Right cardiac atrium (tissue), 5 donors: ENCODE data around the gene GALM. TPM values are rescaled to one million over a fixed set of nuclear protein-coding genes. Genes with fewer than 3 reads are reported as not detected.
A peak's percentile ranks its signal among the peaks of the same experiment; 100 is the strongest.
"Not testable (repeated sequence)": the region's sequence is repeated elsewhere in the genome, so short reads cannot be mapped to it uniquely, and the experiment has no call there.

ENCODE experiments used
- ATAC-seq, 2 donors: fragments of 200-7000 bp; cut with Tn5 transposase; one replicate each; pipeline versions ENCODE4 v1.8.0 to v1.9.1; 2020; ENCODE audit warnings: moderate library complexity in 2 of 2, mild to moderate bottlenecking in 1 of 2
- DNase-seq, 3 donors: peaks; one replicate each; pipeline ENCODE4 v3.0.0-alpha.2; 2020
- H3K27ac ChIP-seq: one replicate; pipeline ENCODE4 v1.5.1; 2013; ENCODE audit warnings: mild to moderate bottlenecking, low read length, control low read depth, moderate library complexity
- H3K27me3 ChIP-seq: one replicate; pipeline ENCODE4 v1.6.1; 2013; ENCODE audit not compliant: control insufficient read depth, insufficient read depth
- H3K4me1 ChIP-seq: one replicate; pipeline ENCODE4 v1.6.1; 2013; ENCODE audit warnings: low read length; ENCODE audit not compliant: control insufficient read depth, insufficient read depth
- H3K4me3 ChIP-seq: one replicate; pipeline ENCODE4 v1.5.1; 2013; ENCODE audit warnings: low read length, control low read depth
- H3K9me3 ChIP-seq: one replicate; pipeline ENCODE4 v1.6.1; 2013; ENCODE audit warnings: low read length; ENCODE audit not compliant: control insufficient read depth
- WGBS: extraction: QIAGEN DNeasy Blood & Tissue Kit; methylation state at CpG from one replicate; pipeline ENCODE4 v1.1.7; 2013; 5-methylcytosine and 5-hydroxymethylcytosine counted together
- intact Hi-C, 4 donors: fragments of 100-400 bp; cut with DNase I; formaldehyde crosslinking; loops; one replicate each; pipeline versions ENCODE4 v1.11.0 to v1.14.0; 2022 to 2023
- polyA plus RNA-seq: library from polyadenylated mRNA; stranded (reverse); fragments of 200-250 nt; gene quantifications from one replicate; pipeline ENCODE4 v1.2.3, GENCODE V29; 2013
- total RNA-seq, 4 donors: library from RNA; stranded (reverse); fragmentation: NEBNext Ultra II Directional; extraction: Animal tissue kit (Norgen Biotek cat#: 25700); gene quantifications; one replicate each; pipeline ENCODE4 v1.2.1, GENCODE V29; 2021
- donor health status: healthy with polysubstance abuse.
- donor health status: DM: no; HTN: yes; CAD: no.
- donor health status: DM: no; HTN: no; CAD: no.
- donor health status: DM: no; HTN: yes; CAD: no; lungs with severe emphysema.
- donor health status: DM: yes; HTN: yes; CAD: no.

Gene GALM
- total and polyA plus RNA-seq, 5 donors: 11.4 to 23.0 (median 19.6) TPM

- H3K4me1 ChIP-seq: no peaks in the 10 kb centered on the region
- no peaks in the 10 kb centered on the region for H3K9me3 ChIP-seq
- no peak for DNase-seq
- no peak overlapping the region for H3K27ac ChIP-seq
- H3K4me3 ChIP-seq: no peak overlapping the region
- no peaks in the 10 kb centered on the region for H3K27me3 ChIP-seq
- intact Hi-C loops: loop anchor here in 1 of 4 donors (10.0 kb wide), 1 partner anchor 63 kb away; no protein-coding TSS in a partner anchor
- WGBS: 80% methylated on average over 3 of the region's 3 CpGs
- ATAC-seq: no peak
These were observed 4.6 kb upstream of the GALM start for GRCh38 chr2:38661306-38661705.

- Histone ChIP-seq H3K27me3 (no peaks in the 10 kb centered on the region), H3K4me3 (peak overlapping the region; percentile 67), H3K27ac (peak overlapping the region; percentile 86), H3K4me1 (no peaks in the 10 kb centered on the region), H3K9me3 (no peaks in the 10 kb centered on the region)
- peak; percentile 27 to 30 for ATAC-seq
- no peak for DNase-seq
- 3% methylated on average over 4 of the region's 4 CpGs for WGBS
- intact Hi-C loops: loop anchor here in 1 of 4 donors (5.0 to 10.0 kb wide), 2 partner anchors 58 to 64 kb away; partner anchors contain the start of gene HNRNPLL
These were observed 619 bp downstream of the GALM start for GRCh38 chr2:38666556-38666910.

- intact Hi-C loops: loop anchor here in 1 of 4 donors (5.0 to 10.0 kb wide), 2 partner anchors 57 to 66 kb away; partner anchors contain the start of gene HNRNPLL
- no peak overlapping the region for H3K27ac ChIP-seq
- no peaks in the 10 kb centered on the region for H3K9me3 ChIP-seq
- H3K4me1 ChIP-seq: no peaks in the 10 kb centered on the region
- WGBS: 95% methylated on average over 4 of the region's 4 CpGs
- DNase-seq (no peak), ATAC-seq (no peak)
- no peak overlapping the region for H3K4me3 ChIP-seq
- no peaks in the 10 kb centered on the region for H3K27me3 ChIP-seq
These were observed 2.2 kb downstream of the GALM start for GRCh38 chr2:38668092-38668491.

- ATAC-seq (no peak), DNase-seq (no peak)
- no peaks in the 10 kb centered on the region for H3K9me3 ChIP-seq
- no peaks in the 10 kb centered on the region for H3K4me1 ChIP-seq
- no peak overlapping the region for H3K27ac ChIP-seq
- H3K4me3 ChIP-seq: no peak overlapping the region
- intact Hi-C loops: loop anchor here in 1 of 4 donors (5.0 to 10.0 kb wide), 2 partner anchors 56 to 67 kb away; partner anchors contain the start of gene HNRNPLL
- WGBS: 93% methylated on average over 16 of the region's 16 CpGs
- H3K27me3 ChIP-seq: no peaks in the 10 kb centered on the region
These were observed 3.0 kb downstream of the GALM start for GRCh38 chr2:38668779-38669479.

GRCh38 chr2:38671303-38671702, 5.4 kb downstream of the GALM start:
- intact Hi-C loops: no loop called here
- DNase-seq: no peak
- no peak overlapping the region for H3K4me3 ChIP-seq
- ATAC-seq: no peak
- no peak overlapping the region for H3K27ac ChIP-seq
- no peaks in the 10 kb centered on the region for H3K9me3 ChIP-seq
- 83% methylated on average over 6 of the region's 6 CpGs for WGBS
- no peaks in the 10 kb centered on the region for H3K4me1 ChIP-seq
- no peaks in the 10 kb centered on the region for H3K27me3 ChIP-seq

- no peaks in the 10 kb centered on the region for H3K9me3 ChIP-seq
- no peak for DNase-seq
- no peak overlapping the region for H3K4me3 ChIP-seq
- WGBS: 80% methylated on average over 2 of the region's 2 CpGs
- H3K27ac ChIP-seq: no peak overlapping the region
- H3K4me1 ChIP-seq: no peaks in the 10 kb centered on the region
- intact Hi-C loops: no loop called here
- no peaks in the 10 kb centered on the region for H3K27me3 ChIP-seq
- ATAC-seq: no peak
These were observed 6.0 kb downstream of the GALM start for GRCh38 chr2:38671946-38672345.

GRCh38 chr2:38672445-38673391, 6.8 kb downstream of the GALM start:
- Histone ChIP-seq H3K4me3 (no peak overlapping the region), H3K27ac (no peak overlapping the region), H3K4me1 (no peaks in the 10 kb centered on the region), H3K27me3 (no peaks in the 10 kb centered on the region), H3K9me3 (no peaks in the 10 kb centered on the region)
- 92% methylated on average over 8 of the region's 8 CpGs for WGBS
- DNase-seq (no peak), ATAC-seq (no peak)
- intact Hi-C loops: no loop called here

GRCh38 chr2:38676681-38677080, 10.8 kb downstream of the GALM start:
- intact Hi-C loops: no loop called here
- 95% methylated on average over 6 of the region's 6 CpGs for WGBS
- ATAC-seq: no peak
- Histone ChIP-seq H3K27me3 (no peaks in the 10 kb centered on the region), H3K27ac (no peak overlapping the region), H3K4me1 (no peaks in the 10 kb centered on the region), H3K4me3 (no peak overlapping the region), H3K9me3 (no peaks in the 10 kb centered on the region)
- no peak for DNase-seq

- ATAC-seq, H3K27me3 ChIP-seq, intact Hi-C loops, H3K27ac ChIP-seq, DNase-seq, H3K4me1 ChIP-seq, H3K9me3 ChIP-seq, H3K4me3 ChIP-seq: not testable (repeated sequence)
- WGBS: 98% methylated on average over 5 of the region's 5 CpGs
These were observed 15.0 kb downstream of the GALM start for GRCh38 chr2:38680868-38681267.

GRCh38 chr2:38682008-38682575, 16.2 kb downstream of the GALM start:
- WGBS: 95% methylated on average over 2 of the region's 2 CpGs
- DNase-seq (no peak), ATAC-seq (no peak)
- Histone ChIP-seq H3K27me3 (no peaks in the 10 kb centered on the region), H3K9me3 (no peaks in the 10 kb centered on the region), H3K4me1 (no peaks in the 10 kb centered on the region), H3K27ac (no peak overlapping the region), H3K4me3 (no peak overlapping the region)
- intact Hi-C loops: no loop called here

GRCh38 chr2:38682620-38683019, 16.7 kb downstream of the GALM start:
- 92% methylated on average over 10 of the region's 10 CpGs for WGBS
- intact Hi-C loops, ATAC-seq, H3K9me3 ChIP-seq, DNase-seq, H3K27me3 ChIP-seq, H3K4me1 ChIP-seq, H3K27ac ChIP-seq, H3K4me3 ChIP-seq: not testable (repeated sequence)
